Hepatocyte (in vitro differentiated cells): ENCODE results near the gene NADK2. TPM values are rescaled to one million over a fixed set of nuclear protein-coding genes. Genes with fewer than 3 reads are reported as not detected.
A peak's percentile ranks its signal among the peaks of the same experiment; 100 is the strongest.

Experiments
- DNase-seq: peaks from one replicate; pipeline ENCODE4 v3.0.0-alpha.2; 2016; ENCODE audit warnings: low spot score
- H2AFZ ChIP-seq: fragments of 200-600 bp; sonication (generic); 2 replicates; pipeline ENCODE4 v1.6.0; 2016; ENCODE audit warnings: antibody characterized with exemption, mild to moderate bottlenecking
- H3K27ac ChIP-seq: fragments of 200-600 bp; sonication (generic); 2 replicates; pipeline ENCODE4 v1.5.1; 2016; ENCODE audit warnings: mild to moderate bottlenecking
- H3K27me3 ChIP-seq: fragments of 200-600 bp; sonication (generic); 2 replicates; pipeline ENCODE4 v1.6.1; 2016
- H3K36me3 ChIP-seq: fragments of 200-600 bp; sonication (generic); replicated peaks from 2 replicates; pipeline ENCODE4 v1.5.1; 2016; ENCODE audit warnings: low read depth; ENCODE audit not compliant: insufficient read depth
- H3K4me1 ChIP-seq: fragments of 200-600 bp; sonication (generic); 2 replicates; pipeline ENCODE4 v1.5.1; 2016; ENCODE audit warnings: mild to moderate bottlenecking, moderate library complexity; ENCODE audit not compliant: insufficient read depth
- H3K4me2 ChIP-seq: fragments of 200-600 bp; sonication (generic); 2 replicates; pipeline ENCODE4 v1.6.0; 2016
- H3K4me3 ChIP-seq: fragments of 200-600 bp; sonication (generic); 2 replicates; pipeline ENCODE4 v1.5.1; 2016; ENCODE audit warnings: mild to moderate bottlenecking
- H3K79me2 ChIP-seq: fragments of 200-600 bp; sonication (generic); 2 replicates; pipeline ENCODE4 v1.6.0; 2017; ENCODE audit warnings: mild to moderate bottlenecking
- H3K9me2 ChIP-seq: fragments of 200-600 bp; sonication (generic); replicated peaks from 2 replicates; pipeline ENCODE4 v1.6.0; 2017; ENCODE audit warnings: mild to moderate bottlenecking; ENCODE audit not compliant: insufficient read depth
- H3K9me3 ChIP-seq: fragments of 200-600 bp; sonication (generic); 2 replicates; pipeline ENCODE4 v1.5.1; 2016; ENCODE audit warnings: low read depth, mild to moderate bottlenecking
- H4K20me1 ChIP-seq: fragments of 200-600 bp; sonication (generic); 2 replicates; pipeline ENCODE4 v1.6.0; 2016; ENCODE audit warnings: mild to moderate bottlenecking; ENCODE audit not compliant: insufficient read depth, poor library complexity, severe bottlenecking
- EZH2 ChIP-seq: fragments of 200-600 bp; sonication (generic); IDR thresholded peaks from 2 replicates; pipeline ENCODE4 v1.6.1; 2016; ENCODE audit warnings: antibody characterized with exemption, mild to moderate bottlenecking, borderline replicate concordance
- EZH2phosphoT487 ChIP-seq: fragments of 200-600 bp; sonication (generic); IDR thresholded peaks from one replicate; pipeline ENCODE4 v1.6.1; 2018; ENCODE audit warnings: antibody characterized with exemption, mild to moderate bottlenecking, low read depth, moderate library complexity; ENCODE audit not compliant: unreplicated experiment, severe bottlenecking
- WGBS: methylation state at CpG from one replicate; pipeline ENCODE4 v1.1.6; 2016; ENCODE audit warnings: low lambda C conversion rate; ENCODE audit errors: missing lambda C conversion rate; 5-methylcytosine and 5-hydroxymethylcytosine counted together
- polyA plus RNA-seq: library from polyadenylated mRNA; unstranded; fragments of >200 nt; fragmentation: Nextera tagmentation; extraction: Ambion mirVana; gene quantifications from 2 replicates; pipeline ENCODE4 v1.2.1, GENCODE V29; 2016
- total RNA-seq: library from RNA; depleted of rRNA; stranded (reverse); fragments of >200 nt; gene quantifications from 2 replicates; pipeline ENCODE4 v1.2.3, GENCODE V29; 2014
- TF ChIP-seq, protein P1 (sequence below): fragments of 200-600 bp; sonication (generic); IDR thresholded peaks from 2 replicates; pipeline ENCODE4 v1.5.1; 2016; ENCODE audit warnings: antibody characterized with exemption, mild to moderate bottlenecking; ENCODE audit not compliant: poor library complexity

The NADK2 gene
- total and polyA plus RNA-seq, 2 experiments from 2014 or later: 43.1 to 102 TPM

DNA sequence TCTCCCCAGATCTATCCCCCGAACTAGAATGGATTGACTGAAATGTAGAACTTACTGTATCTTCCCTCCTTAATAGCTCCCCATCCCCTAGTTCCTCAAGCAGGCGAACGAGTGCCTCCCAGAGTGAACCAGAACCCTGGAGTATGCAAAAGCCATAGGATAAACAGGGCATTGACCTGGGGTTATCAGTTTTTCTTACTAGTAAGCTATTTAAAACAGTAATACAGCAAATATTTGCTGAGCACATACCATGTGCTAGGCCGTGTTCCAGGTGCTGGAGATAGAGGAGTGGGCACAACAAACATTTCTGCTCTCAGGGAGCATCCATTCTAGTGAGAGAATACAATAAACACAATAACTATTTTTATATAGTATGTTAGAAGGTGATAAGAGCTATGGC lies 88.0 kb downstream of the NADK2 start:
- Histone ChIP-seq H3K9me2 (no peaks in the 10 kb centered on the region), H4K20me1 (no peaks in the 10 kb centered on the region), H3K36me3 (no peaks in the 10 kb centered on the region), H3K27me3 (no peaks in the 10 kb centered on the region), H3K27ac (peak overlapping the region; percentile 72), H3K4me3 (no peak overlapping the region), H3K4me2 (peak overlapping the region; percentile 88), H2AFZ (no peak overlapping the region), H3K4me1 (peaks cover 52% of the 10 kb centered on the region), H3K9me3 (no peaks in the 10 kb centered on the region), H3K79me2 (peaks cover 76% of the 10 kb centered on the region)
- DNase-seq: no peak
- TF ChIP-seq, protein P1, sequence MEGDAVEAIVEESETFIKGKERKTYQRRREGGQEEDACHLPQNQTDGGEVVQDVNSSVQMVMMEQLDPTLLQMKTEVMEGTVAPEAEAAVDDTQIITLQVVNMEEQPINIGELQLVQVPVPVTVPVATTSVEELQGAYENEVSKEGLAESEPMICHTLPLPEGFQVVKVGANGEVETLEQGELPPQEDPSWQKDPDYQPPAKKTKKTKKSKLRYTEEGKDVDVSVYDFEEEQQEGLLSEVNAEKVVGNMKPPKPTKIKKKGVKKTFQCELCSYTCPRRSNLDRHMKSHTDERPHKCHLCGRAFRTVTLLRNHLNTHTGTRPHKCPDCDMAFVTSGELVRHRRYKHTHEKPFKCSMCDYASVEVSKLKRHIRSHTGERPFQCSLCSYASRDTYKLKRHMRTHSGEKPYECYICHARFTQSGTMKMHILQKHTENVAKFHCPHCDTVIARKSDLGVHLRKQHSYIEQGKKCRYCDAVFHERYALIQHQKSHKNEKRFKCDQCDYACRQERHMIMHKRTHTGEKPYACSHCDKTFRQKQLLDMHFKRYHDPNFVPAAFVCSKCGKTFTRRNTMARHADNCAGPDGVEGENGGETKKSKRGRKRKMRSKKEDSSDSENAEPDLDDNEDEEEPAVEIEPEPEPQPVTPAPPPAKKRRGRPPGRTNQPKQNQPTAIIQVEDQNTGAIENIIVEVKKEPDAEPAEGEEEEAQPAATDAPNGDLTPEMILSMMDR: no peak
- TF ChIP-seq EZH2 (no peak), EZH2phosphoT487 (no peak)
- 38% methylated on average over 4 of the region's 4 CpGs for WGBS

GRCh38 chr5:36153298-36153677 lies 88.4 kb downstream of the NADK2 start:
- Histone ChIP-seq H3K36me3 (no peaks in the 10 kb centered on the region), H3K79me2 (peaks cover 76% of the 10 kb centered on the region), H3K4me3 (peak overlapping the region; percentile 15), H4K20me1 (no peaks in the 10 kb centered on the region), H3K27me3 (no peaks in the 10 kb centered on the region), H3K9me2 (no peaks in the 10 kb centered on the region), H3K4me2 (peak overlapping the region; percentile 88), H3K4me1 (peaks cover 48% of the 10 kb centered on the region), H2AFZ (no peak overlapping the region), H3K27ac (peak overlapping the region; percentile 72), H3K9me3 (no peaks in the 10 kb centered on the region)
- DNase-seq: no peak
- TF ChIP-seq EZH2phosphoT487 (no peak), EZH2 (no peak)
- TF ChIP-seq, protein P1: no peak
- WGBS: 54% methylated on average over 7 of the region's 7 CpGs

DNA sequence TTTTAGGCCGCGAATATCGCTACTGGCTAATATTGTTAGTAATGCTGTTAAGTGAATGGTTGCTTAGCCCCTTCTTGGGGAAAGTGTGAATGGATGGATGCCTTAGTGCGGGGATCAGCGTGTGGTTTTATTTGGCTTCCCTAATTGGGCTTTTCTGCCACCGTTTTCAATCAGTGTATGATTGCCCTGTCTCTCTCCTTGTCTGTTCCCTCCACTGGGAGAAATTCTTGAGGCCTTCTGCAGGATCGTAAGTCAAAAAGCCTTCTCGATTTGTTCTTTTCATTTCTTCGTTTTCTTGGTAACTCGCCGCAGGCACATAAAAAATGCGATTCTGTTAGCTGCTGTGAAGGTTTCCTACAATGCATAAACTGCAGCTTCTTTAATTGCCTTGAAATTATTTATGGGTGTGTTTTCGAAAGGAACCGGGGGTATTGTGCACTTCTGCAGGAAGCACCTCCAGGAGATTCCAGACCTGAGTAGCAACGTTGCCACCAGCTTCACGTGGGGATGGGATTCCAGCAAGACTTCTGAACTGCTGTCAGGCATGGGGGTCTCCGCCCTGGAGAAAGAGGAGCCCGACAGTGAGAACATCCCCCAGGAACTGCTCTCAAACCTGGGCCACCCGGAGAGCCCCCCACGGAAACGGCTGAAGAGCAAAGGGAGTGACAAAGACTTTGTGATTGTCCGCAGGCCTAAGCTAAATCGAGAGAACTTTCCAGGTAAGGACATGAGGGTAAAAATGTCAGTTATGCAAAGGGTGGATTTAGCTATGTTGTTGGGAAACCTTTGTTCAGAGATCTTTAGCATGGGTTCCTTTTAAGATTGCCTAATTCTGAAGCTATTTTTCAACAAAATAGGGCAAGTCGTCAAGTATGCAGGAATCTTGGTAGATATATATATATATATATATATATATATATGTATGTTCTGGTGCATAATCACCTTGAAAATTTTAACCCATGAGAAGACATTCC lies 89.1 kb downstream of the NADK2 start:
- TF ChIP-seq, protein P1: no peak
- TF ChIP-seq EZH2phosphoT487 (no peak), EZH2 (no peak)
- peaks cover 76% of the 10 kb centered on the region for H3K79me2 ChIP-seq
- H3K27ac ChIP-seq: peak overlapping the region; percentile 72
- no peaks in the 10 kb centered on the region for H3K9me2 ChIP-seq
- H3K36me3 ChIP-seq: no peaks in the 10 kb centered on the region
- no peaks in the 10 kb centered on the region for H3K27me3 ChIP-seq
- H4K20me1 ChIP-seq: no peaks in the 10 kb centered on the region
- H3K4me3 ChIP-seq: peak overlapping the region; percentile 15
- DNase-seq: no peak
- H3K4me2 ChIP-seq: peak overlapping the region; percentile 88
- 1% methylated on average over 24 of the region's 24 CpGs for WGBS
- H3K4me1 ChIP-seq: peaks cover 41% of the 10 kb centered on the region
- H2AFZ ChIP-seq: peak overlapping the region; percentile 28
- no peaks in the 10 kb centered on the region for H3K9me3 ChIP-seq
